HG03575 (cell line): ENCODE measurements around the gene PIAS1.
"Not testable (repeated sequence)": the region's sequence is repeated elsewhere in the genome, so short reads cannot be mapped to it uniquely, and the experiment has no call there.

Experiments
- ATAC-seq: cut with Tn5 transposase; IDR thresholded peaks from one replicate; pipeline ENCODE4 v1.9.1; 2021; ENCODE audit not compliant: unreplicated experiment, insufficient number of reproducible peaks, low FRiP score; ENCODE audit errors: extremely low read depth

The PIAS1 gene

DNA sequence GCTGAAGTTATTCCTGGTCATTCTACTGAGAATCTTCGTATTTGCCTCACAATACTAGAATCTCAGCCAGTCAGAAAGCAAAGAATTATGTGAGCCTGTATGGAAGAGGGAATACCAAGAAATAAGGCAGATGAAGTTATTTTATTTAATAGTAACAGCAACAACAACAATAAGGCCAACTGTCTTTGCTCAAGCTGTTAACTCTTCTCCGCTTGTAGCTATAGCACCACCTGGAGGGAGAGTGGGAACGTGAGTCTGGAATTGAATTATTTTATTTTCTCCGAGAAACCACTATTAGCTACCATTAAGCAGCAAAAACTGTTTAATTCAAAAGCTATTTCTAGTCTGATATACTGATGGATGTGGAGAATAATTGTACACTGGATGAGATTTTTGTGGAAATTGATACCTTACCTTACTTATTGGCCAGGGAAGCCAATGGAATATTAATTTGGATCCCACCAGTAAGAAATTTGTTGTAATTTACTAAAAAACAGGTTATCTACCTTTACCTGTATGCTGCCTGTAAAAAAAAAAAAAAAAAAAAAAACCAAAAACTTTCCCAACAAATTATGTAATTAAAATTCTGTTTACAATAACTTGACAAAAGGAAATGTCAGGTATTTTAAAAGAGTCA lies 100.9 kb downstream of the PIAS1 start:
- ATAC-seq = no peak

DNA sequence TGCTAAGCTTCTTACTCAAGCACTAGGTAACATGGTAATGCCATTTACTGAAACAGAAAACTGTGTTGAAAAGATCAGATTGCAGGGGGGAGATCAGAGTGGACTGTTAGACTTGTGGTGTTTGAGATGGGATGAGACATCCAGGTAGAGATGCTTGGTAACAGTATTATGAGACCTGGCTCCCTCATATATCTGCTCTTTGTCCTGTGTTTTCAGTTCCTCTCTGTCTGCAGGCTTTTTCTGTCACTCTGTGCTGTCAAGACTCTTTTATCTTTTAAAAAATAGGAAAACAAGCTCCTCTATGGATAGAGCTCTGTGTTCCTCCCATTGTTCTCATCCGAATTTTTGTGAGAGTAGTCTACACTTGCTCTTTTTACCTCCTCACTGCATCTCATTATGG lies 103.0 kb downstream of the PIAS1 start:
- no peak for ATAC-seq

DNA sequence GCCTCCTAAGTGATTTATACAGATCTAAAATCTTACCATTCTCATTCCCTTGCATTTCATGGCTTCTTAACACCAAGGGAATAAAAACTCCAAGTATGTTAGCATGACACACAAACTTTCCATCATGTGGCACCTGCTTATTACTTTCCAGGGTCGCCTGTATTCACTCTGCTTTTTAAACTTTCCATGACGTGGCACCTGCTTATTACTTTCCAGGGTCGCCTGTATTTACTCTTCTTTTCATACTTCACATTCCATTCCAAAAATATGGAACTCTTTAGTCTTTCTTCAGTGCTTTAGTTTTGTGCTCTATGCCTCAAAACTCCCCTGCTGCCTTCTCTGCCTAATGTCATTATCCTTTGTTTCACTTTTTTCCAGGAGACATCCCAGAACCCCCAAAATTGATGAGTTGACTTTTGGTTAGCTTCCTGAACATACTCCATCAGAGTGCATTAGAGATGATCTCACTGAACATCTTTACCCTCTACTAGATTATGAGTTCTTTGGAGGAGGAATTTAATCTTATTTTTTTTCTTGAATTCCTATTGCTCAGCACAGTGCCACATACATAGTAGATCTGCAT lies 104.0 kb downstream of the PIAS1 start:
- ATAC-seq = no peak

DNA sequence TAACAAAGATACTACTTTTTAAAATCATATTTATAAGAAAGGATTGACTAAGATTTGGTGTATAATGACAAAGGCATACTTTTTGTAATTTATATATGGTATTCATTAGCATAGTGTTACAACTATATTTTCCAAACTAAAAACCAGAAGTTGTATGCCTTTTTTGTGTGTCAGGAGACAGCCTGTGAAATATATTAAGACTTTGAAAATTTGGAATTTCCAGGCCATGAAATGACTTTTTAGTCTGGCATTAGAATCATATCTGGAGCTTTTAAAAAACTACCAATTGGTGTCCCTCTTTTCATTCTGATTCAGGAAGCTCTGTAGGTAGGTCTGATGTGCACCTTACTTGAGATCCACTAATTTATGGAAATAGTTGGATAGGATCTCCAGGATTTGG lies 109.1 kb downstream of the PIAS1 start:
- no peak for ATAC-seq

DNA sequence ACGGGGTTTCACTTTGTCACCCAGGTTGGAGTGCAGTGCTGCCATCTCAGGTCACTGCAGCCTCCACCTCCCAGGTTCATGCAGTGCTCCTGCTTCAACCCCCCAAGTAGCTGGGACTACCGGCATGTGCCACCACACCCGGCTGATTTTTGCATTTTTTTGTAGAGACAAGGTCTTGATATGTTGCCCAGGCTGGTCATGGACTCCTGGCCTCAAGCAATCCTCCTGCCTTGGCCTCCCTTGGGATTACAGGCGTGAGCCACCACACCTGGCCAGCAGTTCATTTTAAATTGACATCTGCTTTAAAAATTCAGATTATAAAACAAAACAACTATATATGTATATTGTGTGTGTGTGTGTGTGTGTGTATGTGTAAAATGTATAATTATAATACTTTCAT lies 112.7 kb downstream of the PIAS1 start:
- no peak for ATAC-seq

DNA sequence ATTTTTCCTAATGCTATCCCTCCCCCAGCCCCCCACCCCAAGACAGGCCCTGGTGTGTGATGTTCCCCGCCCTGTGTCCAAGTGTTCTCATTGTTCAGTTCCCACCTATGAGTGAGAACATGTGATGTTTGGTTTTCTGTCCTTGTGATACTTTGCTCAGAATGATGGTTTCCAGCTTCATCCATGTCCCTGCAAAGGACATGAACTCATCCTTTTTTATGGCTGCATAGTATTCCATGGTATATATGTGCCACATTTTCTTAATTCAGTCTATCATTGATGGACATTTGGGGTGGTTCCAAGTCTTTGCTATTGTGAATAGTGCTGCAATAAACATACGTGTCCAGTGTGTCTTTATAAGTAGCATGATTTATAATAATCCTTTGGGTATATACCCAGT lies 117.9 kb downstream of the PIAS1 start:
- not testable (repeated sequence) for ATAC-seq

DNA sequence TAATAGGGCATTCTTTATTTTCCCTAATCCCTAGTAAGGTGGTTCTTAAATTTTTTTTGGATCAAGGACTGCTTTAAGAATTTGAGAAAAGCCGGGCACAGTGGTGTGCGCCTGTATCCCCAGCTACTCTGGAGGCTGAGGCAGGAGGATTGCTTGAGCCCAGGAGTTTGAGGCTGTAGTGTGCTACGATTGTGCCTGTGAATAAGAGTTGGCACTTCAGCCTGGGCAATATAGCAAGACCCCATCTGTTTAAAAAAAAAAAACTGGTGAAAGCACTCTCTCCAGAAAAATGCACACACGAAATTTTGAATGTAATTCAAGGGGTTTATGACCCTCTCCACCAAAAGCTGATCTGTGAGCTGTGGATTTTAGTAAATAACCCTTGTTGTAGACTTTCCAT lies 119.0 kb downstream of the PIAS1 start:
- no peak for ATAC-seq

DNA sequence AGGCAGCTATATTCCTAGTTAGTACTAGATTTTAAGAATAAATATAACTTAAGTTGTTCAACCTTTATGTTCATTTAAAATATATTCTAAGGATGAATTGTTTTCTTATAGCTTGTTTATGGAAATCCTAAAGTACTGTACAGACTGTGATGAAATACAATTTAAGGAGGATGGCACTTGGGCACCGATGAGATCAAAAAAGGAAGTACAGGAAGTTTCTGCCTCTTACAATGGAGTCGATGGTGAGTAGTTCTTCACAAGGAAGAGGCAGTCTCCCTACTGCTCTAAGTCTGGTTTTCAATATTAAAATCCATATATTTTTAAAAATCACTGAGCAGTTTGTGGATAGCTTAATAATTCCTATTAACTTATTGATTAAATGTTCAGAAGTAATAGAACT lies 121.4 kb downstream of the PIAS1 start:
- no peak for ATAC-seq

DNA sequence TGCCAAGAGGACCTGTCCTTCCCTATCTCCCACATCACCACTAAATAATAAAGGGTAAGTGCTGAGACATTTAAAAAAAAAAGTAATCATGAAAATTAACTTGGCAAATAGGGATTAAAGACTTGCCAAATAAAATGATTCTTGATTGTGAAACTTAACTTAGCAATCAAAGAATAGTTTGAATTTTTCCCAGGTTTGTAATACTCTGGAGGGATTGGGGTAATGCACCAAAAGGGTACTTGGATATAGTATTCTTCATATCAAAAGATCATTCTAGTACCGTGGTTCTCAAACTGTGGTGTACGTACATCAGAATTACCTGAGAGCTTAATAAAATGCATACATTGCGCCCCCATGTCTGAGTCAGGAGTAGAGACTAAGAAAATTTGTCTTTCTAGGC lies 122.5 kb downstream of the PIAS1 start:
- ATAC-seq = no peak

DNA sequence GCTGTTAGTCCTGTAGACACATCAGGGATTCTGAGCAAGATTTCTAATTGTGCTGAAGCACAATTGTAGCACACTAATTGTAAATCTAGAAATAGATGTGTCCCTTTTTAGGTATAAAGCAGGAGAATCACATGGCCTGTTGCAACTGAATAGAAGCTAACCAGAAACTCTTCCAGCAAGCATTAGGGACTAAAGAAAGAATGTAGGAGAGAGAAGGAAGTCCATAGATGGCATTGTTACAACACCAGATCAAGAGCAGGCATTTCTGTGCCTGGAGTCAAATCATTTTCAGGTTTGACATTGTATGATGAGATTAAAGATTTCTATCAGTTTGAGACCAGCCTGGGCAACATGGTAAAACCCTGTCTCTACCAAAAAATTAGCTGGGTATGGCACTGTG lies 123.6 kb downstream of the PIAS1 start:
- ATAC-seq = no peak

DNA sequence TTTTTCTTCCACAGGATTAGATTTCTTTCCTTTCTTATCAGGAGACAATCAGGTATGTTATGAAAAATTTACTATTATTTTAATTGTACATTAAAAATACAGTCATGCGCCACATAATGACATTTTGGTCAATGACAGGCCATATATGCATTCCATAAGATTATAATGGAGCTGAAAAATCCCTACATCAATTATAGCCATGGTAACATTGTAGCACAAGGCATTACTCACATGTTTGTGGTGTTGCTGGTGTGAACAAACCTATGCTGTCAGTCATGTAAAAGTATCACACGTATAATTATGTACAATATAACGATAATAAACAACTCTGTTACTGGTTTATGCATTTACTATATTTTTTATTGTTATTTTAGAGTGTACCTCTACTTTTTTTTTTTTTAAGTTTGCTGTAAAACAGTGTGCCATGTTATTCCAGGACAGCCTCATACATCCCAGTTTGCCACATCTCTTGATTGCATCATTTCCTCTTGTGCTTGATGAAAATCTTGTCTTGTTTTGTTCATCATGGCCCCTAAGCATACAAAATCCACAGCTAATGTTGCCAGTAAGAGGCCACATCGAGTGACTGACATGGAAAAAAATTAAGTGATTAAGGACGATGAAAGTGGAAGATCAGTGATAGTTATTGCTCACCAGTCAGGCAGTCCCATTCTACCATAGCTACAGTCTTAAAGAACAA lies 129.7 kb downstream of the PIAS1 start:
- no peak for ATAC-seq

DNA sequence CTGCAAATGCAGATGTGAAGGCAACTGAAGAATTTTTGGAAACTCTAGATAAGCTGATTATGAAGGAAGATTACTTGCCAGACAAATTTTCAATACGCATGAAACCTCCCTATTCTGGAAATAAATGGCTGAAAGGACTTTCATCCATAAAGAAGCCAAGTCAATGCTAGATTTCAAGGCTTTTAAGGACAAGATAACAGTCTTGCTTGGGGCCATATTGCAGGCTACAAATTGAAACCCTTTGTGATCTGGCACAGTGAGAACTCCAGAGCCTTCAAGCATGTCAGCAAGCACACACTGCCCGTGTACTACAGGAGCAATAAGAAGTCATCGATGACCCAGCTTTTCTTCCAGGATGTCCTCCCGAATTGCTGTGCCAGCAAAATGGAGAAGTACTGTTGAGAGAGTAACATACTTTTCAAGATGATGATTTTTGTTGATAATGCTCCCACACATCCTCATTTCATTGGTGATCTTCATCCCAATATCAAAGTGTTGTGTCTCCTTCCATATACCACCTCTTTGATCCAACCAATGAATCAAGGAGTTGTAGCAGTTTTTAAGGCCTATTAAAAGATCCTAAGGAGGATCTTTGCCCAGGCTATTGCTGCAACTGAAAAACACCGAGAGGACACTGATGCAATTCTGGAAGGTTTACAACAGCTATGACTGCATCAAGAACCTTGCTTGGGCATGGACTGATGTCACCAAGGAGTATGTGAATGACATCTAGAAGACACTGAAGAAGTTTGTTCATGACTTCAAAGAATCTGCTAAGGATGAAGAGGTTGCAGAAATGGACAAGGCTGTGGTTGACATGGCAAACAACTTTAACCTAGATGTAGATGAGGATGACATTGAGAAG lies 130.7 kb downstream of the PIAS1 start:
- no peak for ATAC-seq

DNA sequence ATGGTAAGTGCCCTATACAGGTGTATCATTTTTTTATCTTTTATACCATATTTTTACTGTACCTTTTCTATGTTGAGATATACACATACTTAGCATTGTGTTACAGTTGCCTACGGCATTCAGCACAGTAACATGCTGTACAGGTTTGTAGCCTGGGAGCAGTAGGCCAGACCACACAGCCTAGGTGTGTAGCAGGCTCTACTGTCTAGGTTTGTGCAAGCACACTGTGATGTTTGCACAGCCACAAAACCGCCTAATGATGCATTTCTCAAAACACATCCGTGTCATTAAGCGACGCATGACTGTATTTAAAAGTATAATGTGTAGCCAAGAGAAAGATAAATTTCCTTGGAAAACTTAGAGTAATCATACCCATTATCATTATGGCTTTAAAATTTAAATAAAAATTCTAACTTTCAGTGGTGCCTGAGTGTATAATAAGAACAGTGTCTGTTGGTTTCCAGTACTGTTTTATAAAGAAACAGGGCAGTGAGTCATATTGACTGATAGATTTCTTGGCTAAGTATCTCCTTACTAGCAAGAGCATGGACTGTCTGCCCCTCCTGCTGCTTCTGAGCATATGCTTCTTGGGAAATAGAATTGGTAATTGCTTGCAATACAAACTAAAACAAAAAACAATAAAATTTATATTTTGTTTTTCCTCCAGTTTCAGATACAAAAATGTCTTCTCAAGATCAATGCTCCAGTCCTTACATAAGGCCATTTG lies 132.7 kb downstream of the PIAS1 start:
- no peak for ATAC-seq

DNA sequence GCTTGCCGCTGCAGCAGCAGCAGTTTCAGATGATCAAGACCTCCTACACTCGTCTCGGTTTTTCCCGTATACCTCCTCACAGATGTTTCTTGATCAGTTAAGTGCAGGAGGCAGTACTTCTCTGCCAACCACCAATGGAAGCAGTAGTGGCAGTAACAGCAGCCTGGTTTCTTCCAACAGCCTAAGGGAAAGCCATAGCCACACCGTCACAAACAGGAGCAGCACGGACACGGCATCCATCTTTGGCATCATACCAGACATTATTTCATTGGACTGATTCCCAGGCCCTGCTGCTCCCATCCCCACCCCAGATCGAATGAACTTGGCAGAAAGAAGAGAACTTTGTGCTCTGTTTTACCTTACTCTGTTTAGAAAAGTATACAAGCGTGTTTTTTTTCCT lies 133.4 kb downstream of the PIAS1 start:
- ATAC-seq = no peak

DNA sequence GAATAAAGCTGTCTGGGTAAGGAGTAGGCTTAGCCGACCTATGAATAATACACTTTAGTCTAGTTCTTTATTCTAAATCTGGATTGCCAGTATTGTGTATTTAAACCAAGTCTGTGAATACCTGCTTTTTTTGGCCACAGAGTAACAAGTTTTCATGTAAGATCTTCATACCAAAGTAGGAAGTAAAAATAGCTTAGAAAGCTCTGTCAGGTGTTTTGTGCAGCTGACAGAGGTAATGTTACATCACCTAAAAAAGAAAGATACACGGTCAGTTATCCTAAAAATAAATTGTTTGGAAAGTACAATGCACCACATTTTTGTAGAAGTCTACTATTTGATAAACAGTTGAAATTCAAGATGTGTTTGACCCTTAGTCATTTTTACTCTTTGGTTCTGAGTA lies 134.5 kb downstream of the PIAS1 start:
- no peak for ATAC-seq

DNA sequence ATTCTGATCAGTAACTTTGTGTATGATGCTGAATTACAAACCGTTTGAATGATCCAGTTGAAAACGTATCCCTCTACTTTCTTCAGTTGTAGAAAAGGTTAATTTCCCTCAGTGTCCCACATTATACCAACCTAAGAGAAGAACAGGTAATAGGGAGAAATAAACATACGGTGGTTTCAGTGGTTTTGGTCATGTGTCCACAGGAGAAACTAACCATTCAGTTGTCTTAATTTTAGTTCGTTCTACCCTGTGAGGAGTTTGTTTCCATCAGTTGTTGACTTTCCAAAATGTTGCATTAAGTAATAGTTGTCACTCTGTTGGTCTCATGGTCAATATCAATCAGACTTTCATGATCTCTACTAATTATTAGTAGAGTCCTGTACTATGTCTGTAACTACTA lies 135.9 kb downstream of the PIAS1 start:
- no peak for ATAC-seq

DNA sequence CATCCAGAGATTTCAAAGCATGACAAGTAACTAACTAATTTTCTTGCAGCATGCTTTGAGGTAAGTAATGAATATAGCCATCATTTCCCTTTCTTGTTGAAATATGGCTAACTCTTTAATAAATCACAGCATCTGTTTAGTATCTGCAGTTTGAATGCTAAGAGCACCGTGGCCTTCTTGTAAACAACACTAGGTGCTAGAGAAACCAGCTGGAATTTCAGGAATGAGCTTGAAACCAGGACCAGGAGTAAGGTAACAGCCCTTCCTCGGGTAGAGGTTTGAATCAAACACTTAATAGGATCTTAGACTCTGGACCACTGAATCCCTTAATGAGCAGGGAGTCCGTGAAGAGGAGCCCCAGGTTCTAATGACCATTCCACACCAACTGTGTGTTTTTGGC lies 137.4 kb downstream of the PIAS1 start:
- ATAC-seq = no peak

DNA sequence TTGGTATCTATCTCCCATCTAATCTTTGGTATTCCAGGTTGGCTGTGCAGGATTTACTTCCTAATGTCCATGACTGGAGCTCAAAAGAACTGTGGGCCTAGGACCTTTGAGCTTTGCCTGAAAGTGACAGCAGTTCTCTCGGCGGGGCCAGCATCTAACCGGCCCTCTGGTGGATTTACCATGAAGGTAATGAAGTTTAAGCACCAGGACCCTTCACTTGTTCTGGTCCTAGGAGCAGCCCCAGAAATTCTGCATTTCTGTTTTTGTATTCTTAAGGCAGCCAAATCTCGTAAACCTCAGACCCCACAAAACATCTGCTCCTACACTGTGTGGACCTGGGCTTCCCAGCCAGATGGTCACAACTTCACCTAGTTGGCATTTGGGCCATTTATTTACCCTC lies 138.0 kb downstream of the PIAS1 start:
- no peak for ATAC-seq

DNA sequence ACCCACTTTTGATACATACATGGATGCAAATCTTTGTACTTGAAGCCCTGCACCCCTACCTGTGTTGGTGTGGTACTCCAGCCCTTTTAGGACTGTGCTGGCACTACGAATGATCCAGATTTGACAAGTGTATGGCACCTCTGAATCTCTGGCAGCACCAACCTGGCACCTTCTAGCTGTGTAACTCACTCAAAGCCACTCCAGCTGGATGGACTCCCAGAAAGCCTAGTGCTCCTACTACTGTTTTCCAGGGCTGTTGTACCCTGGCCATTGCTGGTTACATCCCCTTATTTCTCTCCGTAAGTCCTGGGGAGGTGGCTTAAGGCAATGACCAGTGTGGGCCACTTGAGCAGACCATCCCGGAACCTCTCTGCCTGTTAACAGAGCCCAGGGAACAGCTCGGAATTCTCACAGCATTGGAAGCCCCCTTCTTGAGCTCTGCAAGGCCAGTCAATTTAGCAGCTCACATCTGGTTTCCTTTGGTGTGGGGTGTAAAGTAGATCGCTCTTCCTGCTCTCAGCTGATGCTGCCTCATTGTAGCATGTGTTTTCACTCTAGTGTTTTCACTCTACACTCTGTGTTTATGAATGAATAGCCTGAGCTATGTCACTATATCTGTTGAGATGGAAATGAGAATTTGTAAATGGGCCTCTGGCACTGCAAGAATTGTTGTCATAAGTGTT lies 138.8 kb downstream of the PIAS1 start:
- ATAC-seq = no peak
